Thyroid gland (tissue), 4 donors: Measurements from ENCODE around the gene CTSO. TPM values are rescaled to one million over a fixed set of nuclear protein-coding genes. Genes with fewer than 3 reads are reported as not detected.

ENCODE experiments used
- DNase-seq, 2 donors: peaks; one replicate each; pipeline ENCODE4 v3.0.0-alpha.2; 2019
- H3K27ac ChIP-seq, 3 donors: fragments of 200-600 bp; sonication (generic); 1 replicate in 2 of 3; 2 replicates in 1 of 3; pipeline ENCODE4 v1.5.1; 2016 to 2019; ENCODE audit warnings: mild to moderate bottlenecking in 1 of 3, moderate library complexity in 1 of 3
- H3K27me3 ChIP-seq: fragments of 200-600 bp; sonication (generic); one replicate; pipeline ENCODE4 v1.5.1; 2019
- H3K36me3 ChIP-seq, 2 donors: fragments of 200-600 bp; sonication (generic); one replicate each; pipeline ENCODE4 v1.5.1; 2016 to 2019
- H3K4me1 ChIP-seq, 2 donors: fragments of 200-600 bp; sonication (generic); one replicate each; pipeline ENCODE4 v1.5.1; 2017 to 2019
- H3K4me3 ChIP-seq, 3 donors: fragments of 200-600 bp; sonication (generic); replicated peaks in 1 of 3; 1 replicate in 2 of 3; 2 replicates in 1 of 3; pipeline ENCODE4 v1.5.1; 2016; ENCODE audit warnings: mild to moderate bottlenecking in 1 of 3
- H3K9me3 ChIP-seq: fragments of 200-600 bp; sonication (generic); one replicate; pipeline ENCODE4 v1.5.1; 2017
- CTCF ChIP-seq, 6 experiments: fragments of 200-600 bp in 3 of 6; fragments of 450-650 bp in 3 of 6; sonication (generic) in 3 of 6; IDR thresholded peaks; one replicate each; pipeline ENCODE4 v1.5.1; 2016 to 2019; ENCODE audit warnings: antibody characterized with exemption in 6 of 6, mild to moderate bottlenecking in 2 of 6, inconsistent platforms in 1 of 6, moderate library complexity in 1 of 6
- POLR2A ChIP-seq, 2 donors: fragments of 450-650 bp; IDR thresholded peaks; one replicate each; pipeline ENCODE4 v1.6.1; 2017; ENCODE audit warnings: antibody characterized with exemption in 2 of 2, mild to moderate bottlenecking in 2 of 2, moderate library complexity in 1 of 2
- WGBS, 2 donors: methylation state at CpG; one replicate each; pipeline ENCODE4 v1.1.5; 2017; 5-methylcytosine and 5-hydroxymethylcytosine counted together
- intact Hi-C: fragments of 100-400 bp; cut with DNase I; formaldehyde crosslinking; loops from one replicate; pipeline ENCODE4 v1.15.1; 2023
- total RNA-seq, 4 donors: library from RNA; depleted of rRNA; stranded (reverse); fragments of >200 nt; gene quantifications; one replicate each; pipeline ENCODE4 v1.2.3, GENCODE V29; 2016

Gene CTSO
- total RNA-seq, 4 donors from 2014 or later, result 31.9 to 36.3 (median 35.6) TPM

GRCh38 chr4:155964016-155964891, 10.6 kb upstream of the CTSO start:
- intact Hi-C loops, result no loop called here
- Histone ChIP-seq H3K9me3 (no peaks in the 10 kb centered on the region), H3K36me3 (no peaks in the 10 kb centered on the region), H3K4me3 (no peak overlapping the region), H3K27ac (no peak overlapping the region), H3K4me1 (no peaks in the 10 kb centered on the region), H3K27me3 (no peaks in the 10 kb centered on the region)
- TF ChIP-seq POLR2A (IDR thresholded peaks at IDR 0.05), result no peak
- DNase-seq, result no peak
- 74 to 82% methylated on average over 8 of the region's 8 CpGs for WGBS, 2 donors

- Histone ChIP-seq H3K27ac (no peak overlapping the region), H3K4me3 (no peak overlapping the region), H3K36me3 (no peaks in the 10 kb centered on the region), H3K4me1 (no peaks in the 10 kb centered on the region), H3K27me3 (no peaks in the 10 kb centered on the region), H3K9me3 (no peaks in the 10 kb centered on the region)
- DNase-seq, result no peak
- WGBS, 2 donors, result 52 to 75% methylated on average over 2 of the region's 2 CpGs
- TF ChIP-seq POLR2A (IDR thresholded peaks at IDR 0.05), result no peak
- TF ChIP-seq CTCF (IDR thresholded peaks at IDR 0.05), result no peak
- intact Hi-C loops, result no loop called here
These were observed 9.1 kb upstream of the CTSO start for GRCh38 chr4:155962767-155963166.

- no peaks in the 10 kb centered on the region for H3K9me3 ChIP-seq
- intact Hi-C loops, result no loop called here
- no peak for TF ChIP-seq POLR2A (IDR thresholded peaks at IDR 0.05)
- TF ChIP-seq CTCF (IDR thresholded peaks at IDR 0.05), result no peak
- no peaks in the 10 kb centered on the region for H3K36me3 ChIP-seq
- H3K27me3 ChIP-seq, result no peaks in the 10 kb centered on the region
- H3K4me3 ChIP-seq, result no peak overlapping the region
- WGBS, 2 donors, result 93% methylated on average over 4 of the region's 4 CpGs
- no peaks in the 10 kb centered on the region for H3K4me1 ChIP-seq
- no peak for DNase-seq
- no peak overlapping the region for H3K27ac ChIP-seq
These were observed 7.9 kb upstream of the CTSO start for GRCh38 chr4:155961575-155961974.

- Histone ChIP-seq H3K4me3 (no peak overlapping the region), H3K36me3 (no peaks in the 10 kb centered on the region), H3K9me3 (no peaks in the 10 kb centered on the region), H3K27ac (no peak overlapping the region), H3K4me1 (no peaks in the 10 kb centered on the region), H3K27me3 (no peaks in the 10 kb centered on the region)
- intact Hi-C loops, result no loop called here
- DNase-seq, result no peak
- TF ChIP-seq POLR2A (IDR thresholded peaks at IDR 0.05), result no peak
- TF ChIP-seq CTCF (IDR thresholded peaks at IDR 0.05), result no peak
- WGBS, 2 donors, result 72 to 77% methylated on average over 5 of the region's 5 CpGs
These were observed 6.9 kb upstream of the CTSO start for GRCh38 chr4:155960522-155960921.

GRCh38 chr4:155959417-155959816, 5.8 kb upstream of the CTSO start:
- no peak overlapping the region for H3K27ac ChIP-seq
- intact Hi-C loops, result loop anchor here (10.0 kb wide), 1 partner anchor 145 kb away; no protein-coding TSS in a partner anchor
- H3K4me1 ChIP-seq, result no peaks in the 10 kb centered on the region
- WGBS, 2 donors, result 90 to 100% methylated on average over 3 to 4 of the region's 4 CpGs
- DNase-seq, result no peak
- H3K4me3 ChIP-seq, result no peak overlapping the region
- TF ChIP-seq CTCF (IDR thresholded peaks at IDR 0.05) (no peak), POLR2A (IDR thresholded peaks at IDR 0.05) (no peak)
- H3K27me3 ChIP-seq, result no peaks in the 10 kb centered on the region
- H3K36me3 ChIP-seq, result no peaks in the 10 kb centered on the region
- H3K9me3 ChIP-seq, result no peaks in the 10 kb centered on the region
